Measurements from ENCODE around the gene NRL.
A peak's percentile ranks its signal among the peaks of the same experiment; 100 is the strongest.
"Not testable (repeated sequence)": the region's sequence is repeated elsewhere in the genome, so short reads cannot be mapped to it uniquely, and the experiment has no call there.

The NRL gene

DNA sequence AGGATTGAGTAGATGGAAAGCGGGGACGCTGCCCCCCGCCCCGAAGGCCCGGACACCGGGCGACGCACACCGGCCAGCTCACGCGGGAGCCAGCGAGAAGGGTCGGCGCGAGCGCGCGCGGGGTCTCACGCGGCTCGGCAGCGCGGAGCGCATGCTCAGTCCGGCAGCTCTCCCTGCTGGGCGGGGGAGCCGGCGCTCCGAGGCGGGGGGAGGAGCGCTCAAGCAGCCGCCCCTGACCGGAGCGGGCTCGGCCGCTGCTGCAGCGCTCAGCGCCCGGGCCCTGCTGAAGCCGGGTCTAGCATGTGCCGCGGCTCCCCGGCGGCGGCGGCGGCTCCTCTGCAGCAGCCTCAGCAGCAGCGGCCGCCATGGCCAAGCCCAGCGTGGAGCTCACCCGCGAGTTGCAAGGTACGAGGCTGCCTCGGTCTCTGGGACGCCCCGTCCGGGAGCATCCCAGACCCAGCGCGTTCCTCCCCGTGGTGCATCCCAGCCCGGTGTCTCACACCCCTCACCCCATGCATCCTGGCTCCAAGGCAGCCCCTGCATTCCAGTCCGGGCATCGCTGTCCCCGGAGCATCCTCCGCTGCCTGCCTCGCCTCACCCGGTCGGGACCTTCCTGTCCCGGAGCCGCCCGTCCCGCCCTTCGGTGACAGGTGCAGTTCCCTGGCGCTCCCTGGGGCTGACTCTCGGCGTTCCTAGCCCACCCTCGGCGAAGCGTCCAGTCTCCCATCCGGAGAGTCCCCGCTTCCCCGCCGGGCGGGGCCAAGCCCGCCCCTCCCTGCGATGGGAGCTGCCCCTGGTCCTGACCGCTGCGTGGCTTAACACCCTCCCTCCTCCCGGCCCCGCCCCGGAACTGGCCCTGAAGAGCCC is 62.7 kb downstream of the NRL start, which contains the start of gene CARMIL3:
TSS of gene CARMIL3 (plus strand) at position 221 of the 867 bp plus-strand sequence. CDS start at position 366, 145 bp downstream.
- DNase-seq (ENCODE audit: low read depth in 2 of 2): peak; percentile 40 to 51

- DNase-seq (ENCODE audit: low read depth in 2 of 2): no peak
Observed at GRCh38 chr14:24051176-24051788, 63.5 kb downstream of the NRL start.

DNA sequence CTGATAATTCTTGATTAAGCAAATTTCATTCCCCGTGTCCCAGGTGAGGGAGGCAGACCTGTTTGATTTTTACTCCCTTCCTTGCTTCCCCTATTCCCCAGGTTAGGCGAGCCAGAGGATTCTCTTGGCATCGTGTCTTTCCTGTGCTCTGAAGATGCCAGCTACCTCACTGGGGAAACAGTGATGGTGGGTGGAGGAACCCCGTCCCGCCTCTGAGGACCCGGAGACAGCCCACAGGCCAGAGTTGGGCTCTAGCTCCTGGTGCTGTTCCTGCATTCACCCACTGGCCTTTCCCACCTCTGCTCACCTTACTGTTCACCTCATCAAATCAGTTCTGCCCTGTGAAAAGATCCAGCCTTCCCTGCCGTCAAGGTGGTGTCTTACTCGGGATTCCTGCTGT is 64.0 kb downstream of the NRL start:
- not testable (repeated sequence) for DNase-seq (ENCODE audit: low read depth in 2 of 2)

- not testable (repeated sequence) for DNase-seq (ENCODE audit: low read depth in 2 of 2)
Observed at GRCh38 chr14:24049002-24049401, 65.7 kb downstream of the NRL start.

DNA sequence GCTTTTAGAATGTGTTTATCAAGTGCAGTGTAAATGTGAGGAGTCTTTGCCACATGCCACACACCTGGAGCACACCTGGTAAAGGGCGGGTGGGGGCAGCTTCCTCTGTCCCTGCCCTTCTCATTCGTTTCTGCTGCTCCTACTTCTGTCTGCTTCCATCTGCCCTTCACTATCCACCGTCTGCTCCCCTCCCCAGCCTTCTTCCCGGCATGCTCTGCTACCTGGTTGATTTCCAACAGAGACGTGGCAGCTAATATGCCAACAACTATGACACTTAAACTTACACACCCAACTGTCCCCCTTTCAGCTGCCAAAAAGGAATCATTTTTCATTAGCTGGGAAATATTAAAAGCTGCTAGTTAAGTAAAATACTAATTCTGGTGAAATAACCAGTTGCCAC is 72.0 kb downstream of the NRL start:
- no peak for DNase-seq (ENCODE audit: low read depth in 2 of 2)

DNA sequence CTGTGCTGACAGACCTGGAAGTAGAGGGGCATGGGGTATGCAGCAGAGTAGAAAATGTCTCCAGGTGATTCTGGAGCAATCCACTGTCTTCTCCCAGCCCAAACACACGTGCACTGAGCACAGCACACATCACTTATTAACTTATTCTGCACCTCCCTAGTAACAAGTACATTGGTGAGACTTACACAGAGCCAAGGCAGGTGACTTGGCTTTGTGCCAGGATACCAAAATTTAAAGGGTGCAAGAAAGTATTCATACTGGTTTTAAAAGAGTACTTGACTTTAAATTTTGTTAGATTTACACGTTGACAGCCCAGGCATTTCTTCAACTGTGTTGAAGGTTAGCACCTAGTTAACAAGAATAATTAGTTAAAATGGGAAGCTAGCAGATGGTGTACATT is 74.1 kb downstream of the NRL start:
- no peak for DNase-seq (ENCODE audit: low read depth in 2 of 2)

DNA sequence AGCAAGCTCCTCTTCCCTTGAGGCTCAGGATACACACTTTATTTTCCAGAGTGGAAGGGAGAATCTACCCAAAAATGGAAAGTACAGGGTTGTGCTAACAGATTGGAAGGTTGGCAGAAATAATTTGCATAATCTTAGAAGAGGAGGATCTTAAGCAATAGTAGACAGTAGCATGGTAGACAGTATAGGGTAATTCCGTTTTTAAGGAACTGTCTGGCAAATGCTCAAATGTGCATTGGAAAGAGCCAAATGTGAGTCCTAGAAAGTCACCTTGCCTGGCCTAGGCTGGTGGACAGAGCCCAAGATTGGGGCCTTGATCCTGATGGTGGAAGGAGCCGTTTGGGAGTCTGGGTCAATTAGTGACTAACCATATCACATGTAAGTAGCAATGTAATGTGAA is 76.1 kb downstream of the NRL start:
- no peak for DNase-seq (ENCODE audit: low read depth in 2 of 2)

DNA sequence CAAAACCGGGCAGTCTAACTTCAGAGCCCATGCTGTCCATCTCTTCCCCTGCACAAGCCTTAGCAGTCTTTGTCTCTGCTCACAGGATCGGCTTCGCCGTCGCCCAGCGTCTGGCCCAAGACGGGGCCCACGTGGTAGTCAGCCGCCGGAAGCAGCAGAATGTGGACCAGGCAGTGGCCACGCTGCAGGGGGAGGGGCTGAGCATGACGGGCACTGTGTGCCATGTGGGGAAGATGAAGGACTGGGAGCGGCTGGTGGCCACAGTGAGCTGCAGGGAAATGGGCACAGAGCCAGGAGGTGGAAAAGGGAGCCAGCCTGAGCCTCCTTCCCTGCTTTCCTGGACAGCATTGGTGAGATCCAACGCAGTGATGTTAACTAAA is 77.1 kb downstream of the NRL start:
- DNase-seq (ENCODE audit: low read depth in 2 of 2): no peak

DNA sequence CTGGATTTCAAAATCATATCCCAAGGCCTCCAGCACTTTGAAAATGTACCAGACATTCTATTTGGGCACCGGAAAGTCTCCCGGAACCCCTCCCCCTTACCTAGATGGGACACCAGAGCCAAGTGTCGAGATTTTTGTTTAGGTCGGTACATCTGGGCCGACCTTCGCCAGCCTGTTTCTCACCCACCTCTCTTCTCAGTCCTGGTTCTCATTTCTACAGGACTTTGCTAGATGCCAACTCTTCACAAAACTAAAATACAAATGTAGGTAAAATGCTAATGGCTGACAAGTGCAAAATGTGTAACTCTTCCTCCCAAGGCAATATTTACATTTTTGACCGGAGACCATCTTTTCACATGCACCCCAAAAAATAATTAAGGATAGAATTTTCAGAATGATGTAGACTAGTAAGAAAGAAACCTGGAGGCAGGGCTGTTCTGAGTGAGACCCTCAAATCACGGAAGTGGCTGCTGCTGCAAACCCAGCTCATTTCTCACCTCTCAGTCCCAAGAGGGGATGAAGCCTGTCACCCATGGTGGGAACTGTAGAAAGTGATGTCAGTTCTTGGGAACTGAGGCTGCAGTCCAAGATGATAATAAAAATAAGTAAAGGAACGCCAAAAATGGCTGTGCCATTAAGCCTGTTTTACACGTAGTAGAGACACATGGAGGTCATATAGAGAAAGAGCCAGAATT is 77.6 kb downstream of the NRL start:
- DNase-seq (ENCODE audit: low read depth in 2 of 2): not testable (repeated sequence)

GRCh38 chr14:24036169-24036962 is 78.4 kb downstream of the NRL start:
- DNase-seq (ENCODE audit: low read depth in 2 of 2): peak; percentile 48

GRCh38 chr14:24035769-24036168 is 79.0 kb downstream of the NRL start:
- not testable (repeated sequence) for DNase-seq (ENCODE audit: low read depth in 2 of 2)

DNA sequence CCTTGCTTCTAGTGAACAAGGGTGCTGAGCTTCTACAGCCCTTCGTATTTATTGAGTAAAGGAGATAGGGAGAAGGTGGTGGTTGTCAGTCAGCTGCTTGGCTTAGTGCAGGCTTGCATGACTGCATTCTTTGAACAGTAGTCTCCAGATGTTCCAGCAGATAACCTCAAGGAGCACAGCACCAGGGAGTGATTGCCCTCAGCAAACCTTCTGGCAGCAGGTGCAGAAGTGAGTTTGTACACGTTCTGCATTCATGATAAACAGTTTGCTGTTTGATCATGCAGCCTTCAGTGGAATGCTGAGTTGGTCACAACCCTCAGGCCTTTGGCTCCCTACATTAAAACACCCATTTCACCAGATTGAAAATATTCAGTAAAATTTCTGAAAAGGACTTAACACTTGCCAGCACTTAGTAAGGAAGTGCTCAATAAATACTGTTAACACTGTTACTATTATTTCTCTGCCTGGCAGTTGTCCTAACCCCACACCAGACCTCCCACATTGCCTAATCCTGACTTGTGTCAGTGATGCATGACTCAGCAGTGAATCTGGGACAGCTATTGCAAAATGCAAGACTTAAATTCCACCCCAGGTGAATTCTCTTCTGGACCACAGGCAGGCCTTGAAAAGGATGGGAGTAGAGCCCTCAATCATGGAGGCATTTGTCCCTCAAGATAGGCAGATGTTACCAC is 81.9 kb downstream of the NRL start:
- no peak for DNase-seq (ENCODE audit: low read depth in 2 of 2)

- DNase-seq (ENCODE audit: low read depth in 2 of 2): not testable (repeated sequence)
Observed at GRCh38 chr14:24031331-24031730, 83.4 kb downstream of the NRL start.

GRCh38 chr14:24029687-24030086 is 85.1 kb downstream of the NRL start:
- DNase-seq (ENCODE audit: low read depth in 2 of 2): not testable (repeated sequence)

Measured in stimulated activated CD8-positive, alpha-beta memory T cell treated with anti-CD3 and anti-CD28 coated beads, Interleukin-2, amount 100 ng/mL, for 48 hours (primary cell).